ENCODE data around the gene SAV1.

DNA sequence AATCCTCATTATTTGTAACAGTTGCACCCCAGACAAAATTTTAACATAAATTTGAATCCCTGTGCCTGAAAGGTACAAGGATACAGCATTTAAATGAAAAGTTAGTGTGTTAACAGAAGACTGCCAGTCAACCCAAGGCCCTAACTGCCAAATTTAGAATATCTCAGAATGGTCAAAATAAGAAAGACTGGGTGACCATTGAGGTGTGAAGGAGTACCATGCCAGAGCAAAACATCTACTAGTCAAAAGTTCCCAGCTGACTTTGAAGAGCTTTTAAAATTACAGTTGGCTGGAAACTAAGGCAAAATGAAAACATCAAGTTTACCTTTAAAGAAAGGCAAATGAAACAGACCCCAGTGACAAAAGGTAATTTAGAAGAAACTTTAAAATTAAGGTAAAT is 18.4 kb downstream of the SAV1 start:
- TF ChIP-seq, protein P1, sequence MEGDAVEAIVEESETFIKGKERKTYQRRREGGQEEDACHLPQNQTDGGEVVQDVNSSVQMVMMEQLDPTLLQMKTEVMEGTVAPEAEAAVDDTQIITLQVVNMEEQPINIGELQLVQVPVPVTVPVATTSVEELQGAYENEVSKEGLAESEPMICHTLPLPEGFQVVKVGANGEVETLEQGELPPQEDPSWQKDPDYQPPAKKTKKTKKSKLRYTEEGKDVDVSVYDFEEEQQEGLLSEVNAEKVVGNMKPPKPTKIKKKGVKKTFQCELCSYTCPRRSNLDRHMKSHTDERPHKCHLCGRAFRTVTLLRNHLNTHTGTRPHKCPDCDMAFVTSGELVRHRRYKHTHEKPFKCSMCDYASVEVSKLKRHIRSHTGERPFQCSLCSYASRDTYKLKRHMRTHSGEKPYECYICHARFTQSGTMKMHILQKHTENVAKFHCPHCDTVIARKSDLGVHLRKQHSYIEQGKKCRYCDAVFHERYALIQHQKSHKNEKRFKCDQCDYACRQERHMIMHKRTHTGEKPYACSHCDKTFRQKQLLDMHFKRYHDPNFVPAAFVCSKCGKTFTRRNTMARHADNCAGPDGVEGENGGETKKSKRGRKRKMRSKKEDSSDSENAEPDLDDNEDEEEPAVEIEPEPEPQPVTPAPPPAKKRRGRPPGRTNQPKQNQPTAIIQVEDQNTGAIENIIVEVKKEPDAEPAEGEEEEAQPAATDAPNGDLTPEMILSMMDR (IDR thresholded peaks at IDR 0.05): no peak
- TF ChIP-seq, protein P2, sequence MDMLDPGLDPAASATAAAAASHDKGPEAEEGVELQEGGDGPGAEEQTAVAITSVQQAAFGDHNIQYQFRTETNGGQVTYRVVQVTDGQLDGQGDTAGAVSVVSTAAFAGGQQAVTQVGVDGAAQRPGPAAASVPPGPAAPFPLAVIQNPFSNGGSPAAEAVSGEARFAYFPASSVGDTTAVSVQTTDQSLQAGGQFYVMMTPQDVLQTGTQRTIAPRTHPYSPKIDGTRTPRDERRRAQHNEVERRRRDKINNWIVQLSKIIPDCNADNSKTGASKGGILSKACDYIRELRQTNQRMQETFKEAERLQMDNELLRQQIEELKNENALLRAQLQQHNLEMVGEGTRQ (CRISPR knock-in tag; IDR thresholded peaks at IDR 0.05): no peak
- TF ChIP-seq, protein P3, sequence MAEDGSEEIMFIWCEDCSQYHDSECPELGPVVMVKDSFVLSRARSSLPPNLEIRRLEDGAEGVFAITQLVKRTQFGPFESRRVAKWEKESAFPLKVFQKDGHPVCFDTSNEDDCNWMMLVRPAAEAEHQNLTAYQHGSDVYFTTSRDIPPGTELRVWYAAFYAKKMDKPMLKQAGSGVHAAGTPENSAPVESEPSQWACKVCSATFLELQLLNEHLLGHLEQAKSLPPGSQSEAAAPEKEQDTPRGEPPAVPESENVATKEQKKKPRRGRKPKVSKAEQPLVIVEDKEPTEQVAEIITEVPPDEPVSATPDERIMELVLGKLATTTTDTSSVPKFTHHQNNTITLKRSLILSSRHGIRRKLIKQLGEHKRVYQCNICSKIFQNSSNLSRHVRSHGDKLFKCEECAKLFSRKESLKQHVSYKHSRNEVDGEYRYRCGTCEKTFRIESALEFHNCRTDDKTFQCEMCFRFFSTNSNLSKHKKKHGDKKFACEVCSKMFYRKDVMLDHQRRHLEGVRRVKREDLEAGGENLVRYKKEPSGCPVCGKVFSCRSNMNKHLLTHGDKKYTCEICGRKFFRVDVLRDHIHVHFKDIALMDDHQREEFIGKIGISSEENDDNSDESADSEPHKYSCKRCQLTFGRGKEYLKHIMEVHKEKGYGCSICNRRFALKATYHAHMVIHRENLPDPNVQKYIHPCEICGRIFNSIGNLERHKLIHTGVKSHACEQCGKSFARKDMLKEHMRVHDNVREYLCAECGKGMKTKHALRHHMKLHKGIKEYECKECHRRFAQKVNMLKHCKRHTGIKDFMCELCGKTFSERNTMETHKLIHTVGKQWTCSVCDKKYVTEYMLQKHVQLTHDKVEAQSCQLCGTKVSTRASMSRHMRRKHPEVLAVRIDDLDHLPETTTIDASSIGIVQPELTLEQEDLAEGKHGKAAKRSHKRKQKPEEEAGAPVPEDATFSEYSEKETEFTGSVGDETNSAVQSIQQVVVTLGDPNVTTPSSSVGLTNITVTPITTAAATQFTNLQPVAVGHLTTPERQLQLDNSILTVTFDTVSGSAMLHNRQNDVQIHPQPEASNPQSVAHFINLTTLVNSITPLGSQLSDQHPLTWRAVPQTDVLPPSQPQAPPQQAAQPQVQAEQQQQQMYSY (CRISPR knock-in tag; IDR thresholded peaks at IDR 0.05): no peak
- TF ChIP-seq OVOL2 (CRISPR knock-in tag; IDR thresholded peaks at IDR 0.05; ENCODE audit: borderline replicate concordance) (no peak), RELA (CRISPR knock-in tag; IDR thresholded peaks at IDR 0.05; ENCODE audit: borderline replicate concordance) (no peak), FOXP1 (CRISPR knock-in tag; IDR thresholded peaks at IDR 0.05; ENCODE audit: borderline replicate concordance) (no peak), KAT7 (CRISPR knock-in tag; IDR thresholded peaks at IDR 0.05; ENCODE audit: borderline replicate concordance) (no peak), SMAD4 (CRISPR knock-in tag; IDR thresholded peaks at IDR 0.05) (no peak), SMAD3 (CRISPR knock-in tag; IDR thresholded peaks at IDR 0.05; ENCODE audit: borderline replicate concordance) (no peak), MYBL2 (CRISPR knock-in tag; IDR thresholded peaks at IDR 0.05) (no peak)
- TF ChIP-seq, protein P4, sequence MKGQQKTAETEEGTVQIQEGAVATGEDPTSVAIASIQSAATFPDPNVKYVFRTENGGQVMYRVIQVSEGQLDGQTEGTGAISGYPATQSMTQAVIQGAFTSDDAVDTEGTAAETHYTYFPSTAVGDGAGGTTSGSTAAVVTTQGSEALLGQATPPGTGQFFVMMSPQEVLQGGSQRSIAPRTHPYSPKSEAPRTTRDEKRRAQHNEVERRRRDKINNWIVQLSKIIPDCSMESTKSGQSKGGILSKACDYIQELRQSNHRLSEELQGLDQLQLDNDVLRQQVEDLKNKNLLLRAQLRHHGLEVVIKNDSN (CRISPR knock-in tag; IDR thresholded peaks at IDR 0.05): no peak
